PC-9 (cell line): ENCODE results near the gene RAB37.

ENCODE experiments used
- CTCF ChIP-seq: fragments of 200-600 bp; sonication (generic); conservative IDR thresholded peaks from 2 replicates; pipeline ENCODE4 v1.6.1; 2017; ENCODE audit warnings: mixed run types, antibody characterized with exemption, mild to moderate bottlenecking, moderate library complexity
- EZH2 ChIP-seq: fragments of 200-600 bp; sonication (generic); IDR thresholded peaks from 2 replicates; pipeline ENCODE4 v1.8.0; 2017; ENCODE audit warnings: antibody characterized with exemption, low read depth

- TF ChIP-seq EZH2 (no peak), CTCF (no peak)
These were observed 13.4 kb downstream of the RAB37 start for GRCh38 chr17:74750327-74751069.
